ENCODE data around the gene HMHB1. TPM values are rescaled to one million over a fixed set of nuclear protein-coding genes. Genes with fewer than 3 reads are reported as not detected.

The HMHB1 gene
- total and polyA plus RNA-seq, 2 donors (not counting 1 experiment from before 2014, with no cell fraction given) = not detected

- Histone ChIP-seq H4K20me1 (ENCODE audit: control insufficient read depth, extremely low read depth, insufficient read depth, low read length) (no peaks in the 10 kb centered on the region), H3K36me3 (ENCODE audit: control insufficient read depth, insufficient read depth, low read length) (no peaks in the 10 kb centered on the region)
Measured at GRCh38 chr5:143841446-143841845, 29.5 kb downstream of the HMHB1 start.

GRCh38 chr5:143842920-143843319 lies 31.0 kb downstream of the HMHB1 start:
- H3K9ac ChIP-seq (ENCODE audit: insufficient read depth, low read length) = no peak overlapping the region
- no peaks in the 10 kb centered on the region for H4K20me1 ChIP-seq (ENCODE audit: control insufficient read depth, extremely low read depth, insufficient read depth, low read length)
- no peak overlapping the region for H3K4me2 ChIP-seq (ENCODE audit: extremely low read depth, insufficient read depth, low read length)
- H3K27ac ChIP-seq (ENCODE audit: insufficient read depth, low read length) = no peak overlapping the region
- TF ChIP-seq CTCF (conservative IDR thresholded peaks at IDR 0.05 in 1 of 2, IDR thresholded peaks at IDR 0.05 in 1 of 2; ENCODE audit: low read depth in 1 of 2, low read length in 2 of 2) (no peak), EZH2 (IDR thresholded peaks at IDR 0.05; ENCODE audit: low read length, missing control alignments) (no peak)
- peaks cover 3% of the 10 kb centered on the region for H3K4me1 ChIP-seq (ENCODE audit: control insufficient read depth, extremely low read depth, insufficient read depth, low read length)
- H2AFZ ChIP-seq (ENCODE audit: low read length) = no peak overlapping the region
- H3K9me3 ChIP-seq (ENCODE audit: control insufficient read depth, insufficient read depth, low read depth, low read length) = no peaks in the 10 kb centered on the region
- no peak overlapping the region for H3K4me3 ChIP-seq (replicated peaks in 1 of 4; ENCODE audit: control extremely low read depth in 1 of 4, insufficient read depth in 1 of 4, low read depth in 3 of 4, low read length in 4 of 4)
- H3K79me2 ChIP-seq (ENCODE audit: control insufficient read depth, insufficient read depth, low read length) = no peaks in the 10 kb centered on the region
- no peaks in the 10 kb centered on the region for H3K27me3 ChIP-seq (ENCODE audit: control insufficient read depth, insufficient read depth, low read length)
- peak in 1 of 2 donors; percentile 16 for DNase-seq (ENCODE audit: low read depth in 2 of 2)
- no peaks in the 10 kb centered on the region for H3K36me3 ChIP-seq (ENCODE audit: control insufficient read depth, insufficient read depth, low read length)

More at GRCh38 chr5:143841446-143841845, 29.5 kb downstream of the HMHB1 start:
- H3K79me2 ChIP-seq (ENCODE audit: control insufficient read depth, insufficient read depth, low read length) = no peaks in the 10 kb centered on the region
- no peaks in the 10 kb centered on the region for H3K27me3 ChIP-seq (ENCODE audit: control insufficient read depth, insufficient read depth, low read length)
- H3K4me1 ChIP-seq (ENCODE audit: control insufficient read depth, extremely low read depth, insufficient read depth, low read length) = peaks cover 8% of the 10 kb centered on the region
- DNase-seq (ENCODE audit: low read depth in 2 of 2) = peak in 1 of 2 donors; percentile 69
- H3K9ac ChIP-seq (ENCODE audit: insufficient read depth, low read length) = no peak overlapping the region
- H3K4me3 ChIP-seq (replicated peaks in 1 of 4; ENCODE audit: control extremely low read depth in 1 of 4, insufficient read depth in 1 of 4, low read depth in 3 of 4, low read length in 4 of 4) = no peak overlapping the region
- TF ChIP-seq CTCF (conservative IDR thresholded peaks at IDR 0.05 in 1 of 2, IDR thresholded peaks at IDR 0.05 in 1 of 2; ENCODE audit: low read depth in 1 of 2, low read length in 2 of 2) (no peak), EZH2 (IDR thresholded peaks at IDR 0.05; ENCODE audit: low read length, missing control alignments) (no peak)
- H3K9me3 ChIP-seq (ENCODE audit: control insufficient read depth, insufficient read depth, low read depth, low read length) = no peaks in the 10 kb centered on the region
- H3K27ac ChIP-seq (ENCODE audit: insufficient read depth, low read length) = no peak overlapping the region
- no peak overlapping the region for H2AFZ ChIP-seq (ENCODE audit: low read length)
- H3K4me2 ChIP-seq (ENCODE audit: extremely low read depth, insufficient read depth, low read length) = no peak overlapping the region

GRCh38 chr5:143843461-143843860 lies 31.5 kb downstream of the HMHB1 start:
- H3K36me3 ChIP-seq (ENCODE audit: control insufficient read depth, insufficient read depth, low read length) = no peaks in the 10 kb centered on the region
- H3K9ac ChIP-seq (ENCODE audit: insufficient read depth, low read length) = no peak overlapping the region
- peaks cover 2% of the 10 kb centered on the region for H3K4me1 ChIP-seq (ENCODE audit: control insufficient read depth, extremely low read depth, insufficient read depth, low read length)
- H4K20me1 ChIP-seq (ENCODE audit: control insufficient read depth, extremely low read depth, insufficient read depth, low read length) = no peaks in the 10 kb centered on the region
- TF ChIP-seq EZH2 (IDR thresholded peaks at IDR 0.05; ENCODE audit: low read length, missing control alignments) (no peak), CTCF (conservative IDR thresholded peaks at IDR 0.05 in 1 of 2, IDR thresholded peaks at IDR 0.05 in 1 of 2; ENCODE audit: low read depth in 1 of 2, low read length in 2 of 2) (no peak)
- H3K27me3 ChIP-seq (ENCODE audit: control insufficient read depth, insufficient read depth, low read length) = no peaks in the 10 kb centered on the region
- DNase-seq (ENCODE audit: low read depth in 2 of 2) = no peak
- H3K4me3 ChIP-seq (replicated peaks in 1 of 4; ENCODE audit: control extremely low read depth in 1 of 4, insufficient read depth in 1 of 4, low read depth in 3 of 4, low read length in 4 of 4) = no peak overlapping the region
- no peaks in the 10 kb centered on the region for H3K9me3 ChIP-seq (ENCODE audit: control insufficient read depth, insufficient read depth, low read depth, low read length)
- H2AFZ ChIP-seq (ENCODE audit: low read length) = no peak overlapping the region
- H3K4me2 ChIP-seq (ENCODE audit: extremely low read depth, insufficient read depth, low read length) = no peak overlapping the region
- H3K27ac ChIP-seq (ENCODE audit: insufficient read depth, low read length) = no peak overlapping the region
- no peaks in the 10 kb centered on the region for H3K79me2 ChIP-seq (ENCODE audit: control insufficient read depth, insufficient read depth, low read length)

Measured in fibroblast of lung (primary cell).